Measurements from ENCODE around the gene TMEM256. TPM values are rescaled to one million over a fixed set of nuclear protein-coding genes. Genes with fewer than 3 reads are reported as not detected.

The TMEM256 gene
- total and polyA plus RNA-seq, 2 experiments from 2014 or later: 85.4 to 117 TPM

GRCh38 chr17:7416323-7416722 lies 12.4 kb upstream of the TMEM256 start:
- Histone ChIP-seq H3K27me3 (no peaks in the 10 kb centered on the region), H3K4me1 (ENCODE audit: low read depth) (no peaks in the 10 kb centered on the region), H3K36me3 (peaks cover 9% of the 10 kb centered on the region), H3K27ac (no peak overlapping the region), H3K9me3 (ENCODE audit: low read depth) (no peaks in the 10 kb centered on the region), H3K4me3 (no peak overlapping the region)
- TF ChIP-seq CTCF (IDR thresholded peaks at IDR 0.05; ENCODE audit: low read depth, low read length): no peak
- DNase-seq (ENCODE audit: low read depth in 1 of 2, low spot score in 1 of 2): no peak

GRCh38 chr17:7415784-7416183 lies 11.9 kb upstream of the TMEM256 start:
- no peak for DNase-seq (ENCODE audit: low read depth in 1 of 2, low spot score in 1 of 2)
- no peak for TF ChIP-seq CTCF (IDR thresholded peaks at IDR 0.05; ENCODE audit: low read depth, low read length)
- Histone ChIP-seq H3K27me3 (no peaks in the 10 kb centered on the region), H3K27ac (no peak overlapping the region), H3K4me3 (no peak overlapping the region), H3K36me3 (peaks cover 9% of the 10 kb centered on the region), H3K4me1 (ENCODE audit: low read depth) (no peaks in the 10 kb centered on the region), H3K9me3 (ENCODE audit: low read depth) (no peaks in the 10 kb centered on the region)

- no peak for TF ChIP-seq CTCF (IDR thresholded peaks at IDR 0.05; ENCODE audit: low read depth, low read length)
- Histone ChIP-seq H3K36me3 (peaks cover 9% of the 10 kb centered on the region), H3K4me1 (ENCODE audit: low read depth) (no peaks in the 10 kb centered on the region), H3K27me3 (no peaks in the 10 kb centered on the region), H3K27ac (no peak overlapping the region), H3K4me3 (no peak overlapping the region), H3K9me3 (ENCODE audit: low read depth) (no peaks in the 10 kb centered on the region)
- DNase-seq (ENCODE audit: low read depth in 1 of 2, low spot score in 1 of 2): no peak
Measured at GRCh38 chr17:7414837-7415236, 10.9 kb upstream of the TMEM256 start.

- TF ChIP-seq CTCF (IDR thresholded peaks at IDR 0.05; ENCODE audit: low read depth, low read length): no peak
- peaks cover 9% of the 10 kb centered on the region for H3K36me3 ChIP-seq
- H3K9me3 ChIP-seq (ENCODE audit: low read depth): no peaks in the 10 kb centered on the region
- H3K27ac ChIP-seq: no peak overlapping the region
- no peak overlapping the region for H3K4me3 ChIP-seq
- DNase-seq (ENCODE audit: low read depth in 1 of 2, low spot score in 1 of 2): peak in 1 of 2 donors; percentile 37
- H3K4me1 ChIP-seq (ENCODE audit: low read depth): no peaks in the 10 kb centered on the region
- H3K27me3 ChIP-seq: no peaks in the 10 kb centered on the region
Measured at GRCh38 chr17:7413346-7413985, 9.6 kb upstream of the TMEM256 start.

- no peak for TF ChIP-seq CTCF (IDR thresholded peaks at IDR 0.05; ENCODE audit: low read depth, low read length)
- Histone ChIP-seq H3K9me3 (ENCODE audit: low read depth) (no peaks in the 10 kb centered on the region), H3K36me3 (peaks cover 4% of the 10 kb centered on the region), H3K4me1 (ENCODE audit: low read depth) (no peaks in the 10 kb centered on the region), H3K27me3 (no peaks in the 10 kb centered on the region), H3K4me3 (no peak overlapping the region), H3K27ac (no peak overlapping the region)
- DNase-seq (ENCODE audit: low read depth in 1 of 2, low spot score in 1 of 2): no peak
Measured at GRCh38 chr17:7411427-7411750, 7.5 kb upstream of the TMEM256 start.

Measured in cardiac muscle cell (in vitro differentiated cells and primary cell).